Measurements from ENCODE around the gene TFR2.

DNA sequence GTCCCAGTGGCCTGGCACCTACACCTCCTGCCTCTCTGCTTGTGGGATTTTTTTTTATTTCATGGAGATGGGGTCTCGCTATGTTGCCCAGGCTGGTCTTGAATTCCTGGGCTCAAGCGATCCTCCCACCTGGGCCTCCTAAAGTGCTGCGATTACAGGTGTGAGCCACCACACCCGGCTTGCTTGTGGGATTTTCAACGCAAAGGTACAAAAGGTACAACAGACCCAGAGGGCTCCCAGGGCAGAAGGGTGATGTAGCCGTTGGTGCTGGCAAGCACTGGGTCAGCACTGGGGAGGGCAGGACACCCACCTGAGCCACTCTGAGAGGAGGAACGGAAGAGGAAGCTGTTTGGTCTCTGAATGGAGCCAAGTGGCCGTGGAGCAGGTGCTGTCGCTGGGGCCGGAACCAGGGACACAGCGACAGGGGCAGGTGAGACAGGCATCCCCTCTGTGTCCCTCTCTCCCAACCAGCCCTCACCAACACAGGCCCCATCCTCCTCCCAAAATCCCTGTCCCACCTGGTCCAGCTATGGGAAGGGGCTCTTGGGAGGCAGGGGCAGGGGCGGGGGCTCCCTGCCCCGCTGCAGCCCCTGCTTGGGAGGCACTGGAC, 64.9 kb downstream of the TFR2 start:
- TF ChIP-seq, protein P1, sequence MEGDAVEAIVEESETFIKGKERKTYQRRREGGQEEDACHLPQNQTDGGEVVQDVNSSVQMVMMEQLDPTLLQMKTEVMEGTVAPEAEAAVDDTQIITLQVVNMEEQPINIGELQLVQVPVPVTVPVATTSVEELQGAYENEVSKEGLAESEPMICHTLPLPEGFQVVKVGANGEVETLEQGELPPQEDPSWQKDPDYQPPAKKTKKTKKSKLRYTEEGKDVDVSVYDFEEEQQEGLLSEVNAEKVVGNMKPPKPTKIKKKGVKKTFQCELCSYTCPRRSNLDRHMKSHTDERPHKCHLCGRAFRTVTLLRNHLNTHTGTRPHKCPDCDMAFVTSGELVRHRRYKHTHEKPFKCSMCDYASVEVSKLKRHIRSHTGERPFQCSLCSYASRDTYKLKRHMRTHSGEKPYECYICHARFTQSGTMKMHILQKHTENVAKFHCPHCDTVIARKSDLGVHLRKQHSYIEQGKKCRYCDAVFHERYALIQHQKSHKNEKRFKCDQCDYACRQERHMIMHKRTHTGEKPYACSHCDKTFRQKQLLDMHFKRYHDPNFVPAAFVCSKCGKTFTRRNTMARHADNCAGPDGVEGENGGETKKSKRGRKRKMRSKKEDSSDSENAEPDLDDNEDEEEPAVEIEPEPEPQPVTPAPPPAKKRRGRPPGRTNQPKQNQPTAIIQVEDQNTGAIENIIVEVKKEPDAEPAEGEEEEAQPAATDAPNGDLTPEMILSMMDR (conservative IDR thresholded peaks at IDR 0.05 in 1 of 2, IDR thresholded peaks at IDR 0.05 in 1 of 2; ENCODE audit: low read depth in 1 of 2, low read length in 2 of 2): no peak
- no peak for TF ChIP-seq EZH2 (IDR thresholded peaks at IDR 0.05; ENCODE audit: low read length, missing control alignments)

Data from fibroblast of lung (primary cell).